K562 (cell line): ENCODE data around the gene WWOX. TPM values are rescaled to one million over a fixed set of nuclear protein-coding genes. Genes with fewer than 3 reads are reported as not detected.

Experiments used
- ATAC-seq: fragments of 200-7000 bp; cut with Tn5 transposase; 3 replicates; pipeline ENCODE4 v1.9.1; 2020; ENCODE audit warnings: moderate library complexity
- BruUV-seq: library from RNA; stranded (reverse); fragments of 400-500 nt; replicated peaks from 2 replicates; lab custom pipeline; 2021; lab: Mats Ljungman, UMichigan
- CTCF ChIA-PET: fragments of 300-600 bp; formaldehyde crosslinking; extraction: SDS; loops from one replicate; lab custom pipeline; 2021; ENCODE audit warnings: low intra/inter-chr PET ratio; lab: Yijun Ruan, JAX
- POLR2A ChIA-PET: fragments of 300-600, 350-650 bp; sonication (Branson Sonifier 250); formaldehyde crosslinking; extraction: SDS; loops from one replicate; lab custom pipeline; 2021; ENCODE audit warnings: antibody characterized with exemption, inconsistent platforms; lab: Yijun Ruan, JAX
- DNase-seq, 4 experiments: peaks; one replicate each; pipeline versions ENCODE4 v3.0.0 to v3.0.0-alpha.2; 2011 to 2018; ENCODE audit warnings: low spot score in 3 of 4, mixed read lengths in 3 of 4; ENCODE audit errors: extremely low read depth in 1 of 4
- FAIRE-seq: peaks from 2 replicates; lab custom pipeline; 2011; peaks lifted over from hg19 to GRCh38; lab: Jason Lieb, UNC
- H2AFZ ChIP-seq: 2 replicates; pipeline ENCODE4 v1.6.0; 2011; ENCODE audit warnings: low read depth, low read length, control low read depth, inconsistent platforms
- H3K27ac ChIP-seq: fragments of 200-600 bp; 3 replicates; pipeline ENCODE4 v1.8.0; 2011; ENCODE audit warnings: low read depth, mild to moderate bottlenecking, control low read depth, inconsistent platforms, low read length, moderate library complexity, mixed read lengths; ENCODE audit errors: extremely low read depth
- H3K27me3 ChIP-seq, 2 experiments: fragments of 300-600 bp in 1 of 2; 2 replicates in 1 of 2; 3 replicates in 1 of 2; pipeline versions ENCODE4 v1.6.0 to v1.8.0; 2011; ENCODE audit warnings: inconsistent platforms in 2 of 2, low read length in 2 of 2, mild to moderate bottlenecking in 1 of 2, mixed read lengths in 1 of 2, moderate library complexity in 1 of 2; ENCODE audit not compliant: control insufficient read depth in 2 of 2, insufficient read depth in 2 of 2
- H3K36me3 ChIP-seq: fragments of 300-600 bp; 3 replicates; pipeline ENCODE4 v1.8.0; 2011; ENCODE audit warnings: mild to moderate bottlenecking, low read length, inconsistent platforms; ENCODE audit not compliant: control insufficient read depth, insufficient read depth
- H3K4me1 ChIP-seq, 2 experiments: fragments of 200-600 bp in 1 of 2; replicated peaks in 1 of 2; 2 replicates in 1 of 2; 3 replicates in 1 of 2; pipeline versions ENCODE4 v1.5.1 to v1.8.0; 2011; ENCODE audit warnings: inconsistent platforms in 2 of 2, low read length in 2 of 2, mild to moderate bottlenecking in 1 of 2, mixed read lengths in 1 of 2, moderate library complexity in 1 of 2; ENCODE audit not compliant: control insufficient read depth in 2 of 2, insufficient read depth in 2 of 2
- H3K4me2 ChIP-seq: 2 replicates; pipeline ENCODE4 v1.6.1; 2011; ENCODE audit warnings: low read length, control low read depth, inconsistent platforms, mixed read lengths; ENCODE audit not compliant: insufficient read depth
- H3K4me3 ChIP-seq: fragments of 200-600 bp; sonication (generic), shearing (Covaris generic); 2 replicates; pipeline ENCODE4 v1.5.1; 2016; ENCODE audit warnings: control low read depth, inconsistent platforms
- H3K79me2 ChIP-seq: fragments of 200-600 bp; 3 replicates; pipeline ENCODE4 v1.8.0; 2011; ENCODE audit warnings: low read length, inconsistent platforms; ENCODE audit not compliant: control insufficient read depth, insufficient read depth
- H3K9ac ChIP-seq, 2 experiments: 2 replicates each; pipeline versions ENCODE4 v1.6.0 to v1.6.1; 2011; ENCODE audit warnings: low read depth in 2 of 2, low read length in 2 of 2, control low read depth in 1 of 2, inconsistent platforms in 1 of 2, mild to moderate bottlenecking in 1 of 2, mixed read lengths in 1 of 2; ENCODE audit not compliant: insufficient read depth in 1 of 2
- H3K9me1 ChIP-seq: one replicate; pipeline ENCODE4 v1.6.0; 2011; ENCODE audit warnings: inconsistent platforms, mild to moderate bottlenecking, low read length, moderate library complexity; ENCODE audit not compliant: control insufficient read depth, insufficient read depth
- H3K9me3 ChIP-seq: replicated peaks from 2 replicates; pipeline ENCODE4 v1.5.1; 2011; ENCODE audit warnings: low read depth, low read length, inconsistent platforms; ENCODE audit not compliant: control insufficient read depth, insufficient read depth
- H4K20me1 ChIP-seq: replicated peaks from 2 replicates; pipeline ENCODE4 v1.6.1; 2011; ENCODE audit warnings: low read length, inconsistent platforms, mixed read lengths; ENCODE audit not compliant: control insufficient read depth, insufficient read depth
- BDP1 ChIP-seq: IDR thresholded peaks from 3 replicates; pipeline ENCODE4 v1.6.1; 2011; ENCODE audit not compliant: insufficient read length, insufficient read depth
- HIVEP1 ChIP-seq: fragments of 250-450 bp; sonication (Bioruptor Pico); IDR thresholded peaks from 2 replicates; pipeline ENCODE4 v1.4.0; 2020; ENCODE audit warnings: mild to moderate bottlenecking
- NFE2L1 ChIP-seq: fragments of 450-650 bp; IDR thresholded peaks from 2 replicates; pipeline ENCODE4 v1.6.1; 2016; ENCODE audit warnings: missing genetic modification characterization, low read depth, mild to moderate bottlenecking, missing compliant biosample characterization, moderate library complexity, borderline replicate concordance
- SMARCA4 ChIP-seq: fragments of 450-650 bp; IDR thresholded peaks from 2 replicates; pipeline ENCODE4 v1.6.1; 2016
- ZSCAN29 ChIP-seq: fragments of 450-650 bp; IDR thresholded peaks from 2 replicates; pipeline ENCODE4 v1.6.1; 2017
- WGBS: fragments of 100-300 bp; shearing (Covaris generic); methylation state at CpG from one replicate; pipeline ENCODE4 v1.1.6; 2016; ENCODE audit warnings: low coverage, mixed read lengths; ENCODE audit not compliant: insufficient coverage; ENCODE audit errors: missing lambda C conversion rate; 5-methylcytosine and 5-hydroxymethylcytosine counted together
- in situ Hi-C: fragments of 300-500 bp; cut with MboI; formaldehyde crosslinking; loops from 4 replicates; pipeline ENCODE4 v1.15.0; 2018; ENCODE audit warnings: inconsistent platforms, mixed read lengths
- intact Hi-C: fragments of 100-400 bp; cut with micrococcal nuclease; formaldehyde crosslinking; loops from 2 replicates; pipeline ENCODE4 v1.14.2; 2022
- polyA plus RNA-seq, 8 experiments: library from polyadenylated mRNA; depleted of rRNA in 4 of 8; stranded (reverse) in 5 of 8; unstranded in 3 of 8; fragments of >200 nt; fragmentation: Nextera tagmentation in 2 of 8; fragmentation: Illumina TruSeq in 1 of 8; extraction: Ambion mirVana in 2 of 8; extraction: Trizol in 1 of 8; gene quantifications; 2 replicates each; pipeline versions ENCODE4 v1.2.1 to v1.2.3, GENCODE V29; 2011 to 2014; ENCODE audit warnings: inconsistent platforms in 1 of 8, missing spikeins in 1 of 8
- total RNA-seq, 7 experiments: library from RNA; depleted of rRNA in 6 of 7; stranded (reverse); fragments of >200 nt in 6 of 7; fragmentation: Illumina TruSeq in 2 of 7; extraction: Trizol in 2 of 7; gene quantifications; 2 replicates each; pipeline versions ENCODE4 v1.2.1 to v1.2.3, GENCODE V29; 2011 to 2021; ENCODE audit warnings: low replicate concordance in 1 of 7
- TF ChIP-seq, protein P1 (sequence below), 2 experiments: fragments of 450-650 bp in 1 of 2; sonication (generic) in 1 of 2; formaldehyde crosslinking in 1 of 2; IDR thresholded peaks in 1 of 2; conservative IDR thresholded peaks in 1 of 2; 2 replicates each; pipeline versions ENCODE4 v1.6.1 to v1.8.1; 2016 to 2023; ENCODE audit warnings: mild to moderate bottlenecking in 2 of 2, moderate library complexity in 2 of 2, inconsistent platforms in 1 of 2, missing genetic modification reagents in 1 of 2

The WWOX gene
- total and polyA plus RNA-seq, 9 of the 15 experiments (the other 6 are each of a cell fraction or from before 2014, with no cell fraction given), result 1.6 to 22.7 (median 8.1) TPM

DNA sequence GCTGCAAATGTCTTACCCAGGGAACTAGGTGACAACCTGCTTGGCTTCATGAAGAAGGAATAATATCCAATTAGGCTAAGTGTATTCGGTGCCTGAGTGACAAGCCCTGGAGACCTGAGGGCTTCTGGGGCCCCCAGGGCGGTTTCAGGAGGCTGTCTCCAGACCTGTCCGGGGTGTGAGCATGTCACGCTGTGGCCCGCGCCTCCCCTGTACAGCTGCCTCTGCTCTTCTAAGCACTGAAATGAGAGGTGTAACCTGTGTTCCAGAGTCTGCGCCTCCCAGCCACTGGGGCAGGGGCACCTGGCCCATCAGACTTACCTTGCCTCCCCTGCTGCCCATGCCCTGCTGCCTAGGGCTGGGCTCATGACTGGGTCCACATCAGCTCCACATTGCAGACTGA is 114.3 kb downstream of the WWOX start:
- intact Hi-C loops, result no loop called here
- no TSS peak for BruUV-seq
- Histone ChIP-seq H3K27me3 (peaks cover 3 to 17% of the 10 kb centered on the region in 2 experiments; a peak in 4 of 5 replicates), H3K79me2 (no peaks in the 10 kb centered on the region), H2AFZ (no peak overlapping the region), H3K9ac (no peak overlapping the region), H3K9me3 (no peaks in the 10 kb centered on the region), H3K4me1 (no peaks in the 10 kb centered on the region), H3K4me2 (no peak overlapping the region), H3K9me1 (no peaks in the 10 kb centered on the region), H4K20me1 (no peaks in the 10 kb centered on the region), H3K36me3 (no peaks in the 10 kb centered on the region)
- no peak for DNase-seq
- ATAC-seq, result no peak
- FAIRE-seq, result no peak
- no peak for TF ChIP-seq NFE2L1 (tag)
- no peak for TF ChIP-seq BDP1
- no peak for TF ChIP-seq HIVEP1 (CRISPR knock-in tag)
- TF ChIP-seq SMARCA4, result no peak
- TF ChIP-seq ZSCAN29, result no peak
- TF ChIP-seq, protein P1, sequence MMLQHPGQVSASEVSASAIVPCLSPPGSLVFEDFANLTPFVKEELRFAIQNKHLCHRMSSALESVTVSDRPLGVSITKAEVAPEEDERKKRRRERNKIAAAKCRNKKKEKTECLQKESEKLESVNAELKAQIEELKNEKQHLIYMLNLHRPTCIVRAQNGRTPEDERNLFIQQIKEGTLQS (IDR thresholded peaks at IDR 0.05), result no peak
- TF ChIP-seq, protein P1 (CRISPR knock-in tag; conservative IDR thresholded peaks at IDR 0.05), result no peak
- TF ChIP-seq, all 486 proteins: peak for 0
- POLR2A ChIA-PET, result interaction anchor here (0.6 to 1.1 kb wide), 2 partner anchors 14 to 22 kb away, joined by 4 read pairs; no protein-coding TSS in a partner anchor
- H3K27ac ChIP-seq, result no peak overlapping the region
- CTCF ChIA-PET, result no interaction called here
- 8% methylated on average over 7 of the region's 7 CpGs for WGBS
- no peak overlapping the region for H3K4me3 ChIP-seq
- in situ Hi-C loops, result no loop called here
